Tibial nerve (tissue), 3 donors: ENCODE results near the gene DBI.

ENCODE experiments used
- POLR2A ChIP-seq, 2 donors: fragments of 450-650 bp; IDR thresholded peaks; one replicate each; pipeline ENCODE4 v1.6.1; 2017; ENCODE audit warnings: antibody characterized with exemption in 2 of 2, mild to moderate bottlenecking in 2 of 2, moderate library complexity in 2 of 2
- TF ChIP-seq, protein P1 (sequence below), 5 experiments: fragments of 200-600 bp in 3 of 5; fragments of 450-650 bp in 2 of 5; sonication (generic) in 3 of 5; IDR thresholded peaks; one replicate each; pipeline ENCODE4 v1.5.1; 2016 to 2019; ENCODE audit warnings: antibody characterized with exemption in 5 of 5, mild to moderate bottlenecking in 3 of 5, moderate library complexity in 2 of 5

DNA sequence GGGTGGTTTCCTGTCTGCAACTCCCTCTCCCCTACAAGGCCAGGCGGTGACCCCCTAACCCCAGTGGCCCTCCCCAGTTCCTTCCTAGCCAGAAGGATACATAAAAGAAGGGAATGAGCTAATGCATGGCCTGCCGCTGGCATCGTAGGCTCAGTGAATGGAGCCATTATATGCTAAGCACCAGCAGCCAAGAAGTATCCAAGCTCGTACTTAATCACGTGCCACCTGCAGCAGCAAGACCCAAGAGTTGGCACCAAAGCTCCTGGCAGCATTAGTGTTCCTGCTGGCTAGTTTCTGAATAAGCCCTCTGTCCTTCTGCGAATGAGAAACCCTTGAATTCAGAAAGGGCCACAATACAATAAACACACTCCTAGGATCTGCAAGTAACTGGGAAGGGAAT lies 4.3 kb downstream of the DBI start:
- TF ChIP-seq, protein P1, sequence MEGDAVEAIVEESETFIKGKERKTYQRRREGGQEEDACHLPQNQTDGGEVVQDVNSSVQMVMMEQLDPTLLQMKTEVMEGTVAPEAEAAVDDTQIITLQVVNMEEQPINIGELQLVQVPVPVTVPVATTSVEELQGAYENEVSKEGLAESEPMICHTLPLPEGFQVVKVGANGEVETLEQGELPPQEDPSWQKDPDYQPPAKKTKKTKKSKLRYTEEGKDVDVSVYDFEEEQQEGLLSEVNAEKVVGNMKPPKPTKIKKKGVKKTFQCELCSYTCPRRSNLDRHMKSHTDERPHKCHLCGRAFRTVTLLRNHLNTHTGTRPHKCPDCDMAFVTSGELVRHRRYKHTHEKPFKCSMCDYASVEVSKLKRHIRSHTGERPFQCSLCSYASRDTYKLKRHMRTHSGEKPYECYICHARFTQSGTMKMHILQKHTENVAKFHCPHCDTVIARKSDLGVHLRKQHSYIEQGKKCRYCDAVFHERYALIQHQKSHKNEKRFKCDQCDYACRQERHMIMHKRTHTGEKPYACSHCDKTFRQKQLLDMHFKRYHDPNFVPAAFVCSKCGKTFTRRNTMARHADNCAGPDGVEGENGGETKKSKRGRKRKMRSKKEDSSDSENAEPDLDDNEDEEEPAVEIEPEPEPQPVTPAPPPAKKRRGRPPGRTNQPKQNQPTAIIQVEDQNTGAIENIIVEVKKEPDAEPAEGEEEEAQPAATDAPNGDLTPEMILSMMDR (IDR thresholded peaks at IDR 0.05) = peak in 1 of 5 experiments; percentile 16
- no peak for TF ChIP-seq POLR2A (IDR thresholded peaks at IDR 0.05)
